Breast epithelium (tissue), 3 donors: ENCODE results near the gene NUMA1.

ENCODE experiments used
- CTCF ChIP-seq, 3 donors: fragments of 450-650 bp; IDR thresholded peaks; one replicate each; pipeline ENCODE4 v1.5.1; 2016 to 2017; ENCODE audit warnings: antibody characterized with exemption in 3 of 3, mild to moderate bottlenecking in 3 of 3, moderate library complexity in 3 of 3
- POLR2A ChIP-seq: fragments of 450-650 bp; IDR thresholded peaks from one replicate; pipeline ENCODE4 v1.6.1; 2016; ENCODE audit warnings: antibody characterized with exemption, mild to moderate bottlenecking, moderate library complexity

- TF ChIP-seq CTCF (IDR thresholded peaks at IDR 0.05) (peak in 1 of 3 donors; percentile 18), POLR2A (no peak)
These were observed 67.2 kb downstream of the NUMA1 start for GRCh38 chr11:72012897-72013721.
